GM18526 (cell line): ENCODE results near the gene RYR2.

Source experiments
- POLR2A ChIP-seq: IDR thresholded peaks from 3 replicates; pipeline ENCODE4 v1.6.1; 2011; ENCODE audit not compliant: insufficient read length; ENCODE audit errors: extremely low read depth

The RYR2 gene

GRCh38 chr1:237507005-237507404 lies 465.0 kb downstream of the RYR2 start:
- no peak for TF ChIP-seq POLR2A

GRCh38 chr1:237509748-237510147 lies 467.8 kb downstream of the RYR2 start:
- no peak for TF ChIP-seq POLR2A

DNA sequence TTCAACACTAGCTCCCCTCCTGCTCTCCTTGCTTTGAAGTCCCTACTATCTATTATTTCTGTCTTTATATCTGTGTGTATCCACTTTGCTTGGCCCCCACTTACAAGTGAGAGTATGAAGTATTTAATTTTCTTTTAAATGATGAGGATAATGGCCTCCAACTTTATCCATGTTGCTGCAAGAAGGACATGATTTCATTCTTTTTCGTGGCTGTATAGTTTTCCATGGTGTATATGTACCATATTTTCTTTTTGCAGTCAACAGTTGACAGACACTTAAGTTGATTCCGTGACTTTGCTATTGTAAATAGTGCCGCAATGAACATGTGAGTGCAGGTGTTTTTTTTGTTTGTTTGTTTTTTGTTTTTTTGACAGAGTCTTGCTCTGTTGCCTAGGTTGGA lies 483.1 kb downstream of the RYR2 start:
- no peak for TF ChIP-seq POLR2A

- TF ChIP-seq POLR2A: no peak
These were observed 485.8 kb downstream of the RYR2 start for GRCh38 chr1:237527761-237528160.

DNA sequence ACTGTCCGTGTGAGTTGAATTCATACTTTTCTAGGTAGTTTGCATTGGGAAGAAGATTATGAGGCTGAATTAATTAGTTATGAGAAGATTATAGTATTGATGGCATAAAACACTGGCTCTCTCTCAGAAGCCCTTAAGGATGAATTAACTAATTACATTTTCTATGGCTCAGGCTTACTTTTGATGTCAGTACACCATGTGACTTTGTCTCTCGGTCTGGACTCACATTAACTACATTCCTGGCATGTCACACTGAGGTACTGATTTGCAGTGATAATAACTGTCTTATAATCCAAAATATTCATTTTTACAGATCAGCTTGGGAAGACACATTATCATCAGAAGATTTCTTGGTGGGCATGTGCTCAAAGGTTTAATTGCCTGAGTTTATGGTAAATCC lies 486.6 kb downstream of the RYR2 start:
- no peak for TF ChIP-seq POLR2A

DNA sequence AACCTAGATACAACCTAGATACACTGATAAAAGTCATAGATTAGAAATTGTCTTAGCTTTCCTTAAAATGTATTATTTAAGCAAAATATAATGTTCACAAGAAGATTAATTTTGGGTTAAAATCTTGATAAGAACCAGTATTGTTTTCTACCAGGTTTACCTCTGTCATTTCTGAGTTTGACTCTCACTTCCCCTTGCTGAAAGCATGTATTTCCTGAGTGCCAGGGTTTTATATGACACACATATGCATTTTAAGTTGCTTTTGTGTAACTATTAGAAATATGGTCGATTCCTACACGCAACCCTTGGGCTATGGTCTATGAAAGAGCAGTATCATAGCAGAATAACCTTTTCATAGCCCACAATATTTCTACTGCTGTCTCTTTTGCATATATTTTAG lies 497.1 kb downstream of the RYR2 start:
- TF ChIP-seq POLR2A: no peak

- TF ChIP-seq POLR2A: no peak
These were observed 500.8 kb downstream of the RYR2 start for GRCh38 chr1:237542525-237543418.

GRCh38 chr1:237553078-237553477 lies 511.1 kb downstream of the RYR2 start:
- no peak for TF ChIP-seq POLR2A

GRCh38 chr1:237556911-237557310 lies 514.9 kb downstream of the RYR2 start:
- TF ChIP-seq POLR2A: no peak

DNA sequence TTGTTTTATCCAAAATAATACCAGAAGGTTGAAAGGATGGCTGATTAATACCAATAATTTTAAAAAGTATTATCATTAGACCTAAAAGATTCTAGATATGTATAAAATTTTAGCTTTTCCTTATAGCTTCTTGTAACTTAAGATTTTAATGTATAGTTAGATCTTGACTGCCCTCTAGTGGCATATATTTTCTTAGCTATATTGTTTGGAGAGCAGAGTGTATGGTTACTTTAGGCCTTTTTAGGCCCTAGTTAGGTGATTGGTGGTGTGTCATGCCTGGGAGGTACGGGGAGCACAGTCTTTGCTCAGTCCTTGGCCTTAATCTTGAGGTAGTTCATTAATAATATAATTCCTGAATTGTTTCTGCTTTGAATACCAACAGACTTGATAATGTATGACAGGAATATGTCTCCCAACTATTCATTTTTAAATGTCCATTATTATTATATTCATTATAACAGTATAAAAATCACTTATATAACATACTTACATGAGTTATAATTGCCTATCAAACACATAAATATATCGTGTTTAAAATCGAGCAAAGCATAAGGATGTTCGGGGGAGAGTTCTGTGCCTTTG lies 520.3 kb downstream of the RYR2 start:
- no peak for TF ChIP-seq POLR2A

DNA sequence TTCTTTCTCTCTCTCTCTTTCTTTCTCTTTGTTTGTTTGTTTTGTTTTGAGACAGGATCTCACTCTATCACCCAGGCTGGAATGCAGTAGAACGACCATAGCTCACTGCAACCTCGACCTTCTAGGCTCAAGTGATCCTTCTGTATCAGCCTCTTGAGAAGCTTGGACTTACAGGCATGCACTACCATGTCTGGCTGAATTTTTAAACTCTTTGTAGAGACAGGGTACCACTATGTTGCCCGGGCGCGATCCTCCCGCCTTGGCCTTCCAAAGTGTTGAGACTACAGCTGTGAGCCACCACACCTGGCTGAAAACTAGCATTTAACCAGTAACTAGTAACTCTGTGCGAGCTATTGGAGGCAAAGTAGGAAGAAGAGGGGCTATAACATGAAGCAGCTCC lies 523.3 kb downstream of the RYR2 start:
- TF ChIP-seq POLR2A: no peak

GRCh38 chr1:237566581-237566980 lies 524.6 kb downstream of the RYR2 start:
- TF ChIP-seq POLR2A: no peak

GRCh38 chr1:237568955-237569354 lies 527.0 kb downstream of the RYR2 start:
- no peak for TF ChIP-seq POLR2A

- no peak for TF ChIP-seq POLR2A
These were observed 528.5 kb downstream of the RYR2 start for GRCh38 chr1:237570530-237570929.

GRCh38 chr1:237574536-237574935 lies 532.6 kb downstream of the RYR2 start:
- no peak for TF ChIP-seq POLR2A

GRCh38 chr1:237578540-237578939 lies 536.6 kb downstream of the RYR2 start:
- no peak for TF ChIP-seq POLR2A

DNA sequence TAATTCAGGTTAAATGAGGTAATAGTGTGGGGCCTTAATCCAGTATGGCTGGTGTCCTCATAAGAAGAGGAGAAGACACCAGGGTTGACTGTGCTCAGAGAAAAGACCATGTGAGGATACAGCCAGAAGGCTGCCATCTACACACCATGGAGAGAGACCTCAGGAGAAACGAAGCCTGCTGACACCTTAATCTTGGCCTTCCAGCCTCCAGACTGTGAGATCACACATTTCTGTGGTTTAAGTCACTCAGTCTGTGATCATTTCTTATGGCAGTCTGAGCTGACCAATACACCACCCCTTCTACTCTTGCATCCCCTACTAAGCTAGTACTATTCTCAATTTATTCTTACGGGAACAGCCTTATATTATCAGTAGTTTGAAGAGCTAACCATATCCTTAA lies 538.7 kb downstream of the RYR2 start:
- no peak for TF ChIP-seq POLR2A

- TF ChIP-seq POLR2A: no peak
These were observed 541.3 kb downstream of the RYR2 start for GRCh38 chr1:237583270-237583669.
